HFF-Myc (cell line): Measurements from ENCODE around the gene WDPCP.

Source experiments
- DNase-seq: peaks from one replicate; pipeline ENCODE4 v3.0.0-alpha.2; 2011; ENCODE audit warnings: low read depth; ENCODE audit errors: extremely low read depth
- H3K4me3 ChIP-seq: replicated peaks from 2 replicates; pipeline ENCODE4 v1.5.1; 2011; ENCODE audit warnings: low read depth, mild to moderate bottlenecking, control low read depth, low read length
- CTCF ChIP-seq: IDR thresholded peaks from 2 replicates; pipeline ENCODE4 v1.5.1; 2012; ENCODE audit warnings: mild to moderate bottlenecking, low read depth, low read length, control low read depth; ENCODE audit errors: missing control alignments

Gene WDPCP

GRCh38 chr2:63506320-63506719, 82.0 kb downstream of the WDPCP start:
- no peak for TF ChIP-seq CTCF
- no peak overlapping the region for H3K4me3 ChIP-seq

GRCh38 chr2:63503818-63504217, 84.5 kb downstream of the WDPCP start:
- no peak for TF ChIP-seq CTCF

More at GRCh38 chr2:63506320-63506719, 82.0 kb downstream of the WDPCP start:
- DNase-seq = no peak

GRCh38 chr2:63500398-63500797, 87.9 kb downstream of the WDPCP start:
- DNase-seq = no peak
- no peak overlapping the region for H3K4me3 ChIP-seq
- TF ChIP-seq CTCF = no peak

More at GRCh38 chr2:63503818-63504217, 84.5 kb downstream of the WDPCP start:
- H3K4me3 ChIP-seq = no peak overlapping the region
- no peak for DNase-seq

GRCh38 chr2:63497576-63497975, 90.7 kb downstream of the WDPCP start:
- TF ChIP-seq CTCF = no peak
- H3K4me3 ChIP-seq = no peak overlapping the region
- no peak for DNase-seq

GRCh38 chr2:63494968-63495367, 93.3 kb downstream of the WDPCP start:
- no peak overlapping the region for H3K4me3 ChIP-seq
- DNase-seq = no peak
- no peak for TF ChIP-seq CTCF

GRCh38 chr2:63494100-63494499, 94.2 kb downstream of the WDPCP start:
- no peak overlapping the region for H3K4me3 ChIP-seq
- no peak for TF ChIP-seq CTCF

GRCh38 chr2:63488118-63488713, 100.1 kb downstream of the WDPCP start:
- peak; percentile 2 for DNase-seq
- TF ChIP-seq CTCF = peak; percentile 77

More at GRCh38 chr2:63494100-63494499, 94.2 kb downstream of the WDPCP start:
- DNase-seq = no peak

More at GRCh38 chr2:63488118-63488713, 100.1 kb downstream of the WDPCP start:
- H3K4me3 ChIP-seq = no peak overlapping the region
